Natural killer cell (primary cell): ENCODE data around the gene MSI2. TPM values are rescaled to one million over a fixed set of nuclear protein-coding genes. Genes with fewer than 3 reads are reported as not detected.

Experiments
- ATAC-seq, 3 donors: fragments of 150-1000 bp in 2 of 3; fragments of 200-7000 bp in 1 of 3; cut with Tn5 transposase; 1 replicate in 1 of 3; 2 replicates in 2 of 3; pipeline ENCODE4 v1.10.0; 2021; ENCODE audit warnings: mild to moderate bottlenecking in 2 of 3, moderate library complexity in 2 of 3
- DNase-seq, 2 donors: peaks; one replicate each; pipeline versions ENCODE4 v3.0.0 to v3.0.0-alpha.2; 2013 to 2021; ENCODE audit warnings: mixed read lengths in 1 of 2
- H3K27ac ChIP-seq: one replicate; pipeline ENCODE4 v1.5.1; 2013; ENCODE audit warnings: mild to moderate bottlenecking, low read length
- H3K27me3 ChIP-seq: one replicate; pipeline ENCODE4 v1.6.1; 2013; ENCODE audit warnings: low read length; ENCODE audit not compliant: control insufficient read depth, insufficient read depth
- H3K36me3 ChIP-seq: one replicate; pipeline ENCODE4 v1.6.1; 2013; ENCODE audit warnings: low read length; ENCODE audit not compliant: control insufficient read depth, insufficient read depth
- H3K4me1 ChIP-seq: one replicate; pipeline ENCODE4 v1.6.1; 2013; ENCODE audit warnings: low read length; ENCODE audit not compliant: control insufficient read depth, insufficient read depth
- H3K4me3 ChIP-seq: one replicate; pipeline ENCODE4 v1.5.1; 2013; ENCODE audit warnings: low read length
- H3K9me3 ChIP-seq: one replicate; pipeline ENCODE4 v1.6.1; 2013; ENCODE audit warnings: low read length; ENCODE audit not compliant: control insufficient read depth, insufficient read depth
- H3K27ac Mint-ChIP-seq, 2 donors: one replicate each; pipeline ENCODE4 v1.8.0; 2022; ENCODE audit warnings: mild to moderate bottlenecking in 2 of 2, mixed read lengths in 2 of 2, moderate library complexity in 1 of 2
- H3K27me3 Mint-ChIP-seq, 2 donors: one replicate each; pipeline ENCODE4 v1.8.0; 2022; ENCODE audit warnings: low read depth in 2 of 2, mixed read lengths in 2 of 2
- H3K36me3 Mint-ChIP-seq: one replicate; pipeline ENCODE4 v1.8.0; 2022; ENCODE audit warnings: mixed read lengths
- H3K4me1 Mint-ChIP-seq, 2 donors: one replicate each; pipeline ENCODE4 v1.8.0; 2022; ENCODE audit warnings: mixed read lengths in 2 of 2
- H3K4me3 Mint-ChIP-seq: one replicate; pipeline ENCODE4 v1.8.0; 2022; ENCODE audit warnings: mild to moderate bottlenecking, moderate library complexity, mixed read lengths
- H3K9me3 Mint-ChIP-seq, 2 donors: one replicate each; pipeline ENCODE4 v1.8.0; 2022; ENCODE audit warnings: mixed read lengths in 2 of 2
- CTCF ChIP-seq: fragments of 200-600 bp; IDR thresholded peaks from one replicate; pipeline ENCODE4 v1.8.0; 2022; ENCODE audit warnings: antibody characterized with exemption
- WGBS: methylation state at CpG from one replicate; pipeline ENCODE4 v1.1.7; 2013; ENCODE audit warnings: missing lambda C conversion rate; ENCODE audit not compliant: insufficient coverage; 5-methylcytosine and 5-hydroxymethylcytosine counted together
- intact Hi-C: fragments of 100-400 bp; cut with micrococcal nuclease; formaldehyde crosslinking; loops from one replicate; pipeline ENCODE4 v1.14.2; 2022
- total RNA-seq, 4 donors: library from RNA; stranded (reverse); fragments of 120-200 nt in 1 of 4; gene quantifications; one replicate each; pipeline versions ENCODE4 v1.2.3 to v1.2.4, GENCODE V29; 2013 to 2022

MSI2 gene
- total RNA-seq, 3 donors from 2014 or later (not counting 1 experiment from before 2014, with no cell fraction given): 95.5 to 145 (median 96.8) TPM

GRCh38 chr17:57723427-57724025 is 467.2 kb downstream of the MSI2 start:
- intact Hi-C loops: no loop called here
- Mint-ChIP-seq H3K27ac (no peak overlapping the region), H3K4me1 (peaks cover 9% of the 10 kb centered on the region in 2 donors), H3K4me3 (no peak overlapping the region), H3K9me3 (no peaks in the 10 kb centered on the region), H3K36me3 (no peaks in the 10 kb centered on the region), H3K27me3 (peaks cover 3 to 10% of the 10 kb centered on the region in 2 donors)
- no peaks in the 10 kb centered on the region for H3K36me3 ChIP-seq
- no peak for ATAC-seq
- H3K9me3 ChIP-seq: no peaks in the 10 kb centered on the region
- peaks cover 7% of the 10 kb centered on the region for H3K4me1 ChIP-seq
- WGBS: 71% methylated on average over 13 of the region's 13 CpGs
- no peak for TF ChIP-seq CTCF
- H3K27ac ChIP-seq: no peak overlapping the region
- no peak overlapping the region for H3K4me3 ChIP-seq
- H3K27me3 ChIP-seq: no peaks in the 10 kb centered on the region
- DNase-seq: no peak

- H3K36me3 Mint-ChIP-seq: no peaks in the 10 kb centered on the region
- H3K27ac Mint-ChIP-seq: no peak overlapping the region
- no peak for ATAC-seq
- peaks cover 3 to 4% of the 10 kb centered on the region in 2 donors for H3K27me3 Mint-ChIP-seq
- 66% methylated on average over 14 of the region's 14 CpGs for WGBS
- intact Hi-C loops: no loop called here
- TF ChIP-seq CTCF: no peak
- no peaks in the 10 kb centered on the region for H3K27me3 ChIP-seq
- H3K4me1 Mint-ChIP-seq: peaks cover 9% of the 10 kb centered on the region in 2 donors
- no peak for DNase-seq
- no peaks in the 10 kb centered on the region for H3K9me3 Mint-ChIP-seq
- peaks cover 7% of the 10 kb centered on the region for H3K4me1 ChIP-seq
- H3K36me3 ChIP-seq: no peaks in the 10 kb centered on the region
- no peak overlapping the region for H3K27ac ChIP-seq
- H3K4me3 Mint-ChIP-seq: no peak overlapping the region
- no peaks in the 10 kb centered on the region for H3K9me3 ChIP-seq
- no peak overlapping the region for H3K4me3 ChIP-seq
Observed at GRCh38 chr17:57724026-57724728, 467.9 kb downstream of the MSI2 start.

GRCh38 chr17:57724729-57725125 is 468.4 kb downstream of the MSI2 start:
- Mint-ChIP-seq H3K4me1 (peaks cover 9% of the 10 kb centered on the region in 2 donors), H3K27ac (no peak overlapping the region), H3K9me3 (no peaks in the 10 kb centered on the region), H3K27me3 (peaks cover 0 to 3% of the 10 kb centered on the region in 2 donors), H3K4me3 (no peak overlapping the region), H3K36me3 (no peaks in the 10 kb centered on the region)
- intact Hi-C loops: no loop called here
- Histone ChIP-seq H3K36me3 (no peaks in the 10 kb centered on the region), H3K27me3 (no peaks in the 10 kb centered on the region), H3K27ac (no peak overlapping the region), H3K4me3 (no peak overlapping the region), H3K9me3 (no peaks in the 10 kb centered on the region), H3K4me1 (peaks cover 7% of the 10 kb centered on the region)
- no peak for TF ChIP-seq CTCF
- no peak for DNase-seq
- no peak for ATAC-seq
- WGBS: 82% methylated on average over 5 of the region's 5 CpGs
